ENCODE measurements around the gene MEGF11.

DNA sequence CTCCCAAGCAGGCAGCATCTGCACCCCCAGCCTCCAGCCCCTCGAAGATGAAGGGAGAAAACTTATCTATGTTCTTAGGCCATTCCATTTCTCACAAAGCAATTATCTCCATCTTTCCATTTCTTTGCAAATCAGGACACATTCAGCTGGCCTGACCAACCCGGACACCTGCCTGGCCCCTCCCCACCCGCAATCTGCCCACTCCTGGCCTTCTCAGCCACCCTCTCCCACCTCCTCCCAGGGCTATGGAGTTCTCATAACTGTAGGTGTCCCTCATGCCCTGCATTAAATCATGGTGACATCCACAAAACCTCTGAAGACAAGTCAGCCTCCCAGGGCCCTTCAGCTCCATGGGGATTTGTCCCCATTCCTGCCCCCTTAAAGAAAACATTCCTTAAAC is 119.3 kb downstream of the MEGF11 start:
- no peak for TF ChIP-seq EZH2 (IDR thresholded peaks at IDR 0.05; ENCODE audit: low read length, missing control alignments)
- TF ChIP-seq, protein P1, sequence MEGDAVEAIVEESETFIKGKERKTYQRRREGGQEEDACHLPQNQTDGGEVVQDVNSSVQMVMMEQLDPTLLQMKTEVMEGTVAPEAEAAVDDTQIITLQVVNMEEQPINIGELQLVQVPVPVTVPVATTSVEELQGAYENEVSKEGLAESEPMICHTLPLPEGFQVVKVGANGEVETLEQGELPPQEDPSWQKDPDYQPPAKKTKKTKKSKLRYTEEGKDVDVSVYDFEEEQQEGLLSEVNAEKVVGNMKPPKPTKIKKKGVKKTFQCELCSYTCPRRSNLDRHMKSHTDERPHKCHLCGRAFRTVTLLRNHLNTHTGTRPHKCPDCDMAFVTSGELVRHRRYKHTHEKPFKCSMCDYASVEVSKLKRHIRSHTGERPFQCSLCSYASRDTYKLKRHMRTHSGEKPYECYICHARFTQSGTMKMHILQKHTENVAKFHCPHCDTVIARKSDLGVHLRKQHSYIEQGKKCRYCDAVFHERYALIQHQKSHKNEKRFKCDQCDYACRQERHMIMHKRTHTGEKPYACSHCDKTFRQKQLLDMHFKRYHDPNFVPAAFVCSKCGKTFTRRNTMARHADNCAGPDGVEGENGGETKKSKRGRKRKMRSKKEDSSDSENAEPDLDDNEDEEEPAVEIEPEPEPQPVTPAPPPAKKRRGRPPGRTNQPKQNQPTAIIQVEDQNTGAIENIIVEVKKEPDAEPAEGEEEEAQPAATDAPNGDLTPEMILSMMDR (conservative IDR thresholded peaks at IDR 0.05 in 1 of 2, IDR thresholded peaks at IDR 0.05 in 1 of 2; ENCODE audit: low read depth in 1 of 2, low read length in 2 of 2) = no peak
